ENCODE data around the gene SDK2. TPM values are rescaled to one million over a fixed set of nuclear protein-coding genes. Genes with fewer than 3 reads are reported as not detected.

The SDK2 gene
- total and polyA plus RNA-seq, 4 experiments from 2014 or later, result 0.49 to 2.9 (median 2.2) TPM; not detected in 1

- H3K9me3 ChIP-seq (ENCODE audit: control insufficient read depth in 1 of 2, low read length in 2 of 2), result peaks cover 0 to 4% of the 10 kb centered on the region in 2 donors
- H3K36me3 Mint-ChIP-seq, result peaks cover 0 to 7% of the 10 kb centered on the region in 2 donors
- H3K4me1 ChIP-seq (ENCODE audit: insufficient read depth, low read length), result no peaks in the 10 kb centered on the region
- ChIA-PET POLR2A (ENCODE audit: partially characterized antibody) (no interaction called here), CTCF (ENCODE audit: partially characterized antibody) (no interaction called here)
- H3K27ac ChIP-seq (ENCODE audit: low read depth, low read length), result no peak overlapping the region
- H3K27ac Mint-ChIP-seq, result no peak overlapping the region
- peaks cover 3 to 5% (median 4%) of the 10 kb centered on the region in 4 donors for H3K4me1 Mint-ChIP-seq
- H3K36me3 ChIP-seq (ENCODE audit: insufficient read depth, low read length), result no peaks in the 10 kb centered on the region
- H3K27me3 ChIP-seq (ENCODE audit: insufficient read depth, low read length), result no peaks in the 10 kb centered on the region
- DNase-seq, result no peak
- no peak overlapping the region for H3K4me3 Mint-ChIP-seq
- H3K4me3 ChIP-seq (ENCODE audit: low read length in 2 of 2), result no peak overlapping the region
- peaks cover 3 to 5% of the 10 kb centered on the region in 2 donors for H3K27me3 Mint-ChIP-seq
- intact Hi-C loops (cut with micrococcal nuclease), result loop anchor here (5.0 kb wide), 2 partner anchors 303 to 343 kb away; no protein-coding TSS in a partner anchor
- H3K9me3 Mint-ChIP-seq, result peaks cover 0 to 22% (median 11%) of the 10 kb centered on the region in 8 donors
These were observed 9.6 kb upstream of the SDK2 start for GRCh38 chr17:73653810-73654209.

DNA sequence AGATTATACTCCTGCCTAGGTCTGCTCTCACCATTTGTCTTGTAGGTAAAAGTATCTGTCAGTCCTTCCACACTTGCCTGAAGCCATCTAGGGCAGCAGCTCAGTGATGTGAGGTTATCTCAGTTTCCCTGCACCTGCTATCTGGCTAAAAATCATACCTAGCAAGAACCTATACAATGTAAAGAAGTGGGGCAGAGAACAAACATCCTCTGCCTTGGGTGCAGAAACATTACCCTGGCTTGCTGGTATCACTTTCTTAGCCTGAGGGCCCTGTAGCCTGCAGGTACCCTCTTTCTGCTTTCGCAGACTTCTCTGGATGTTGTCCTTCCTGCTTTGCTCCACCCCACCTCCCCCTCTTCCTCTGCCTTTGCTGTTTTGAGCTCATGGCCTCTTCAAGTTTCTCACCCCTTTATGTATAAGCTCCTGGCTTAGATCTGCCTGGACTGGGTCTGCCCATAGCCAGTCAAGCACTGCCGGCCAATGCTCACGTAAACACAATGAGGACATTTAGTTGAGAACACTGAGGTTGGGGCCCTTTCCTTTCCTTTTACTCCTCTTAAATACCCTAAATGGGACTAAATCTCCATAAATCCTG is 8.7 kb upstream of the SDK2 start:
- H3K27ac Mint-ChIP-seq, result peak overlapping the region in 1 of 7 donors; percentile 36
- peaks cover 0 to 7% of the 10 kb centered on the region in 2 donors for H3K36me3 Mint-ChIP-seq
- H3K9me3 Mint-ChIP-seq, result peaks cover 0 to 22% (median 11%) of the 10 kb centered on the region in 8 donors
- H3K4me1 Mint-ChIP-seq, result peaks cover 3 to 5% (median 4%) of the 10 kb centered on the region in 4 donors
- Histone ChIP-seq H3K27me3 (ENCODE audit: insufficient read depth, low read length) (no peaks in the 10 kb centered on the region), H3K4me1 (ENCODE audit: insufficient read depth, low read length) (no peaks in the 10 kb centered on the region), H3K9me3 (ENCODE audit: control insufficient read depth in 1 of 2, low read length in 2 of 2) (peaks cover 0 to 4% of the 10 kb centered on the region in 2 donors), H3K4me3 (ENCODE audit: low read length in 2 of 2) (no peak overlapping the region), H3K36me3 (ENCODE audit: insufficient read depth, low read length) (no peaks in the 10 kb centered on the region), H3K27ac (ENCODE audit: low read depth, low read length) (no peak overlapping the region)
- CTCF ChIA-PET (ENCODE audit: partially characterized antibody), result interaction anchor here (4.2 kb wide), 1 partner anchor 223 kb away, joined by 11 read pairs; no protein-coding TSS in a partner anchor
- intact Hi-C loops (cut with micrococcal nuclease), result loop anchor here (5.0 kb wide), 2 partner anchors 304 to 344 kb away; no protein-coding TSS in a partner anchor
- peaks cover 3 to 5% of the 10 kb centered on the region in 2 donors for H3K27me3 Mint-ChIP-seq
- POLR2A ChIA-PET (ENCODE audit: partially characterized antibody), result no interaction called here
- no peak for DNase-seq
- no peak overlapping the region for H3K4me3 Mint-ChIP-seq

DNA sequence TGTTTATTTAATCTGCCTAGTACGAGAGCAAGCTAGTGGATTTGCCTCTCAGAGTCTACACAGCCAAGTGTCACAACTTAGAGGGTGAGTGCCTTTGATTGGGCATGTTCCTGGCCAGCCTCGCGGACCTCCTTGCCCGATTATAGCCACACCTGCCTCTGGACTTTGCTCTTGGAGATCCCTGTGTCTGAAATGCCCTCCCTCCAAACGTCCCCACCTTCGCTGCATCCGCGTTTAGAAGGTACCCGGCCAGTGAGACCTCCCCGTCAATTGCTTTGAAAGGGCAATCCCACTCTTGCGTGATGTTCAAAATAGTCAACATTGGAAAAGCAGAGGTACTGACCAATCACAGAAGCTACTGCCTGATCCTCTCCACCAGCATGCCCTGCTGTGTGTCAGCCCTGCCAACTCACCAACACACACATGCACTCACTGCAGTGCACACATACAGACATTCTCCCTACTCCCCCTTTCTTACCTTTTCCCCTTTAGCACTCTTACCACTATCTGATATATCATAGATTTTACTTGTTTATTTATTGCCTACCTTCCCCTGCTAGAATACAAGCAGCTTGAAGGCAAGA is 6.5 kb upstream of the SDK2 start:
- peaks cover 0 to 22% (median 11%) of the 10 kb centered on the region in 8 donors for H3K9me3 Mint-ChIP-seq
- no peak overlapping the region for H3K27ac Mint-ChIP-seq
- CTCF ChIA-PET (ENCODE audit: partially characterized antibody), result interaction anchor here (0.6 to 4.2 kb wide), 6 partner anchors 60 to 347 kb away, joined by 3 to 11 read pairs (median 3); no protein-coding TSS in a partner anchor

GRCh38 chr17:73650140-73650539 is 5.9 kb upstream of the SDK2 start:
- DNase-seq, result no peak
- intact Hi-C loops (cut with micrococcal nuclease), result loop anchor here (1.0 to 5.0 kb wide), 3 partner anchors 191 to 347 kb away; no protein-coding TSS in a partner anchor
- CTCF ChIA-PET (ENCODE audit: partially characterized antibody), result interaction anchor here (0.6 to 4.2 kb wide), 4 partner anchors 61 to 348 kb away, joined by 3 to 11 read pairs (median 3); no protein-coding TSS in a partner anchor
- POLR2A ChIA-PET (ENCODE audit: partially characterized antibody), result no interaction called here
- H3K27ac Mint-ChIP-seq, result no peak overlapping the region
- peaks cover 11 to 19% of the 10 kb centered on the region in 2 donors for H3K27me3 Mint-ChIP-seq
- H3K4me3 Mint-ChIP-seq, result no peak overlapping the region
- peaks cover 0 to 8% (median 3%) of the 10 kb centered on the region in 4 donors for H3K4me1 Mint-ChIP-seq
- H3K36me3 Mint-ChIP-seq, result peaks cover 0 to 7% of the 10 kb centered on the region in 2 donors
- Histone ChIP-seq H3K27me3 (ENCODE audit: insufficient read depth, low read length) (peaks cover 5% of the 10 kb centered on the region), H3K4me3 (ENCODE audit: low read length in 2 of 2) (no peak overlapping the region), H3K27ac (ENCODE audit: low read depth, low read length) (no peak overlapping the region), H3K36me3 (ENCODE audit: insufficient read depth, low read length) (no peaks in the 10 kb centered on the region), H3K9me3 (ENCODE audit: control insufficient read depth in 1 of 2, low read length in 2 of 2) (peaks cover 0 to 4% of the 10 kb centered on the region in 2 donors), H3K4me1 (ENCODE audit: insufficient read depth, low read length) (no peaks in the 10 kb centered on the region)
- H3K9me3 Mint-ChIP-seq, result peaks cover 0 to 21% (median 11%) of the 10 kb centered on the region in 8 donors

More for the DNA sequence above, 6.5 kb upstream of the SDK2 start:
- intact Hi-C loops (cut with micrococcal nuclease), result loop anchor here (1.0 to 5.0 kb wide), 3 partner anchors 191 to 347 kb away; no protein-coding TSS in a partner anchor
- DNase-seq, result no peak
- Mint-ChIP-seq H3K36me3 (peaks cover 0 to 7% of the 10 kb centered on the region in 2 donors), H3K27me3 (peaks cover 11 to 19% of the 10 kb centered on the region in 2 donors), H3K4me1 (peaks cover 0 to 8% (median 3%) of the 10 kb centered on the region in 4 donors), H3K4me3 (no peak overlapping the region)
- POLR2A ChIA-PET (ENCODE audit: partially characterized antibody), result no interaction called here
- Histone ChIP-seq H3K4me3 (ENCODE audit: low read length in 2 of 2) (no peak overlapping the region), H3K9me3 (ENCODE audit: control insufficient read depth in 1 of 2, low read length in 2 of 2) (peaks cover 0 to 4% of the 10 kb centered on the region in 2 donors), H3K4me1 (ENCODE audit: insufficient read depth, low read length) (no peaks in the 10 kb centered on the region), H3K27me3 (ENCODE audit: insufficient read depth, low read length) (peaks cover 5% of the 10 kb centered on the region), H3K36me3 (ENCODE audit: insufficient read depth, low read length) (no peaks in the 10 kb centered on the region), H3K27ac (ENCODE audit: low read depth, low read length) (no peak overlapping the region)

GRCh38 chr17:73648974-73649373 is 4.7 kb upstream of the SDK2 start:
- POLR2A ChIA-PET (ENCODE audit: partially characterized antibody), result no interaction called here
- Mint-ChIP-seq H3K36me3 (no peaks in the 10 kb centered on the region), H3K4me1 (peaks cover 0 to 8% (median 4%) of the 10 kb centered on the region in 4 donors), H3K4me3 (no peak overlapping the region), H3K27ac (no peak overlapping the region), H3K9me3 (peaks cover 0 to 10% (median 4%) of the 10 kb centered on the region in 8 donors), H3K27me3 (peaks cover 11 to 19% of the 10 kb centered on the region in 2 donors)
- no peaks in the 10 kb centered on the region for H3K9me3 ChIP-seq (ENCODE audit: control insufficient read depth in 1 of 2, low read length in 2 of 2)
- DNase-seq, result no peak
- no peaks in the 10 kb centered on the region for H3K36me3 ChIP-seq (ENCODE audit: insufficient read depth, low read length)
- H3K4me1 ChIP-seq (ENCODE audit: insufficient read depth, low read length), result no peaks in the 10 kb centered on the region
- no peak overlapping the region for H3K27ac ChIP-seq (ENCODE audit: low read depth, low read length)
- peaks cover 5% of the 10 kb centered on the region for H3K27me3 ChIP-seq (ENCODE audit: insufficient read depth, low read length)
- CTCF ChIA-PET (ENCODE audit: partially characterized antibody), result interaction anchor here (1.5 to 4.2 kb wide), 2 partner anchors 218 to 349 kb away, joined by 3 to 11 read pairs; no protein-coding TSS in a partner anchor
- intact Hi-C loops (cut with micrococcal nuclease), result no loop called here
- no peak overlapping the region for H3K4me3 ChIP-seq (ENCODE audit: low read length in 2 of 2)

- intact Hi-C loops (cut with micrococcal nuclease), result no loop called here
- no peak overlapping the region for H3K4me3 Mint-ChIP-seq
- Histone ChIP-seq H3K27ac (ENCODE audit: low read depth, low read length) (no peak overlapping the region), H3K4me3 (ENCODE audit: low read length in 2 of 2) (no peak overlapping the region), H3K27me3 (ENCODE audit: insufficient read depth, low read length) (peaks cover 5% of the 10 kb centered on the region), H3K4me1 (ENCODE audit: insufficient read depth, low read length) (no peaks in the 10 kb centered on the region), H3K36me3 (ENCODE audit: insufficient read depth, low read length) (no peaks in the 10 kb centered on the region), H3K9me3 (ENCODE audit: control insufficient read depth in 1 of 2, low read length in 2 of 2) (no peaks in the 10 kb centered on the region)
- ChIA-PET POLR2A (ENCODE audit: partially characterized antibody) (no interaction called here), CTCF (ENCODE audit: partially characterized antibody) (no interaction called here)
- peaks cover 0 to 8% (median 4%) of the 10 kb centered on the region in 4 donors for H3K4me1 Mint-ChIP-seq
- H3K27me3 Mint-ChIP-seq, result peaks cover 11 to 19% of the 10 kb centered on the region in 2 donors
- no peak for DNase-seq
- H3K27ac Mint-ChIP-seq, result no peak overlapping the region
- H3K9me3 Mint-ChIP-seq, result peaks cover 0 to 5% (median 1%) of the 10 kb centered on the region in 8 donors
- H3K36me3 Mint-ChIP-seq, result no peaks in the 10 kb centered on the region
These were observed 4.2 kb upstream of the SDK2 start for GRCh38 chr17:73648543-73648820.
